ENCODE data around the gene SLX4. TPM values are rescaled to one million over a fixed set of nuclear protein-coding genes. Genes with fewer than 3 reads are reported as not detected.

The SLX4 gene
- polyA plus RNA-seq, 4 donors, result 4.6 to 5.5 (median 5.2) TPM

- no peak for DNase-seq (ENCODE audit: low read depth in 4 of 4, low spot score in 3 of 4)
Observed at GRCh38 chr16:3587547-3588110, 23.8 kb downstream of the SLX4 start.

GRCh38 chr16:3584412-3584811, 27.0 kb downstream of the SLX4 start:
- DNase-seq (ENCODE audit: low read depth in 4 of 4, low spot score in 3 of 4), result no peak

- DNase-seq (ENCODE audit: low read depth in 4 of 4, low spot score in 3 of 4), result no peak
Observed at GRCh38 chr16:3583303-3584038, 27.9 kb downstream of the SLX4 start.

- no peak for DNase-seq (ENCODE audit: low read depth in 4 of 4, low spot score in 3 of 4)
Observed at GRCh38 chr16:3582276-3583165, 28.9 kb downstream of the SLX4 start.

GRCh38 chr16:3581392-3581791, 30.0 kb downstream of the SLX4 start:
- DNase-seq (ENCODE audit: low read depth in 4 of 4, low spot score in 3 of 4), result no peak

GRCh38 chr16:3580686-3581085, 30.7 kb downstream of the SLX4 start:
- peak in 1 of 4 donors; percentile 4 for DNase-seq (ENCODE audit: low read depth in 4 of 4, low spot score in 3 of 4)

- DNase-seq (ENCODE audit: low read depth in 4 of 4, low spot score in 3 of 4), result no peak
Observed at GRCh38 chr16:3580251-3580651, 31.2 kb downstream of the SLX4 start.

- DNase-seq (ENCODE audit: low read depth in 4 of 4, low spot score in 3 of 4), result no peak
Observed at GRCh38 chr16:3579776-3580175, 31.6 kb downstream of the SLX4 start.

GRCh38 chr16:3578610-3579551, 32.5 kb downstream of the SLX4 start:
- DNase-seq (ENCODE audit: low read depth in 4 of 4, low spot score in 3 of 4), result no peak

- no peak for DNase-seq (ENCODE audit: low read depth in 4 of 4, low spot score in 3 of 4)
Observed at GRCh38 chr16:3578121-3578520, 33.3 kb downstream of the SLX4 start.

- DNase-seq (ENCODE audit: low read depth in 4 of 4, low spot score in 3 of 4), result no peak
Observed at GRCh38 chr16:3577302-3577752, 34.1 kb downstream of the SLX4 start, which contains the start of gene NLRC3. TSS of gene NLRC3 (minus strand) at chr16:3577403. CDS start at chr16:3565036, 12,367 bp downstream.

GRCh38 chr16:3576211-3576610, 35.2 kb downstream of the SLX4 start:
- DNase-seq (ENCODE audit: low read depth in 4 of 4, low spot score in 3 of 4), result no peak

- DNase-seq (ENCODE audit: low read depth in 4 of 4, low spot score in 3 of 4), result no peak
Observed at GRCh38 chr16:3575491-3575890, 35.9 kb downstream of the SLX4 start.

GRCh38 chr16:3574195-3574594, 37.2 kb downstream of the SLX4 start:
- DNase-seq (ENCODE audit: low read depth in 4 of 4, low spot score in 3 of 4), result no peak

GRCh38 chr16:3573146-3573815, 38.1 kb downstream of the SLX4 start:
- DNase-seq (ENCODE audit: low read depth in 4 of 4, low spot score in 3 of 4), result no peak

GRCh38 chr16:3570420-3571062, 40.9 kb downstream of the SLX4 start:
- no peak for DNase-seq (ENCODE audit: low read depth in 4 of 4, low spot score in 3 of 4)

GRCh38 chr16:3569851-3570250, 41.6 kb downstream of the SLX4 start:
- DNase-seq (ENCODE audit: low read depth in 4 of 4, low spot score in 3 of 4), result no peak

- no peak for DNase-seq (ENCODE audit: low read depth in 4 of 4, low spot score in 3 of 4)
Observed at GRCh38 chr16:3566990-3567389, 44.4 kb downstream of the SLX4 start.

- DNase-seq (ENCODE audit: low read depth in 4 of 4, low spot score in 3 of 4), result no peak
Observed at GRCh38 chr16:3564889-3565141, 46.6 kb downstream of the SLX4 start.

Measured in right renal pelvis (tissue), 4 donors.